GM12878 (cell line): ENCODE results near the gene OR51G2. TPM values are rescaled to one million over a fixed set of nuclear protein-coding genes. Genes with fewer than 3 reads are reported as not detected.

ENCODE experiments used
- ATAC-seq: fragments of 200-7000 bp; cut with Tn5 transposase; 3 replicates; pipeline ENCODE4 v1.9.1; 2020; ENCODE audit warnings: mild to moderate bottlenecking, moderate library complexity
- BruUV-seq: library from RNA; stranded (reverse); fragments of 400-500 nt; replicated peaks from 2 replicates; lab custom pipeline; 2021; lab: Mats Ljungman, UMichigan
- CTCF ChIA-PET: fragments of 300-600 bp; sonication (Branson Sonifier 250); formaldehyde crosslinking; extraction: SDS; loops from one replicate; lab custom pipeline; 2021; ENCODE audit warnings: inconsistent platforms; lab: Yijun Ruan, JAX
- POLR2A ChIA-PET: fragments of 350-600 bp; formaldehyde crosslinking; extraction: SDS; loops from one replicate; lab custom pipeline; 2021; ENCODE audit warnings: inconsistent platforms; lab: Charles Lee
- RAD21 ChIA-PET: fragments of 300-600 bp; sonication (Branson Sonifier 250); formaldehyde crosslinking; loops from one replicate; lab custom pipeline; 2023; ENCODE audit warnings: antibody characterized with exemption; ENCODE audit not compliant: unreplicated experiment; lab: Charles Lee
- SMC1A ChIA-PET: fragments of 300-600 bp; sonication (Branson Sonifier 250); formaldehyde crosslinking; loops from one replicate; lab custom pipeline; 2023; ENCODE audit not compliant: unreplicated experiment, uncharacterized antibody; lab: Charles Lee
- DNase-seq: peaks from one replicate; pipeline ENCODE4 v3.0.0-alpha.2; 2011; ENCODE audit warnings: low read depth, low spot score
- FAIRE-seq: peaks from 3 replicates; lab custom pipeline; 2011; peaks lifted over from hg19 to GRCh38; lab: Jason Lieb, UNC
- H2AFZ ChIP-seq: 2 replicates; pipeline ENCODE4 v1.6.0; 2011; ENCODE audit warnings: low read depth, low read length, control low read depth; ENCODE audit not compliant: control insufficient read depth
- H3K27ac ChIP-seq: 2 replicates; pipeline ENCODE4 v1.5.1; 2011; ENCODE audit warnings: control low read depth; ENCODE audit not compliant: control insufficient read depth, insufficient read depth
- H3K27me3 ChIP-seq, 2 experiments: replicated peaks in 1 of 2; 2 replicates each; pipeline versions ENCODE4 v1.6.0 to v1.6.1; 2011; ENCODE audit warnings: low read length in 1 of 2; ENCODE audit not compliant: control insufficient read depth in 2 of 2, insufficient read depth in 2 of 2
- H3K36me3 ChIP-seq, 2 experiments: 2 replicates each; pipeline ENCODE4 v1.5.1; 2011; ENCODE audit warnings: low read length in 1 of 2; ENCODE audit not compliant: control insufficient read depth in 2 of 2, insufficient read depth in 2 of 2
- H3K4me1 ChIP-seq: 2 replicates; pipeline ENCODE4 v1.6.1; 2011; ENCODE audit warnings: mild to moderate bottlenecking, low read length, moderate library complexity, mixed read lengths; ENCODE audit not compliant: control insufficient read depth, insufficient read depth
- H3K4me2 ChIP-seq: 2 replicates; pipeline ENCODE4 v1.6.0; 2011; ENCODE audit warnings: control low read depth; ENCODE audit not compliant: control insufficient read depth, insufficient read depth
- H3K4me3 ChIP-seq: fragments of 200-600 bp; sonication (generic); 2 replicates; pipeline ENCODE4 v1.5.1; 2016
- H3K79me2 ChIP-seq: 2 replicates; pipeline ENCODE4 v1.6.0; 2011; ENCODE audit warnings: low read length; ENCODE audit not compliant: control insufficient read depth, insufficient read depth
- H3K9ac ChIP-seq: 2 replicates; pipeline ENCODE4 v1.8.0; 2011; ENCODE audit warnings: low read length, control low read depth, mixed read lengths; ENCODE audit not compliant: control insufficient read depth, insufficient read depth
- H3K9me3 ChIP-seq: replicated peaks from 3 replicates; pipeline ENCODE4 v1.5.1; 2011; ENCODE audit warnings: mild to moderate bottlenecking, low read length; ENCODE audit not compliant: control insufficient read depth, insufficient read depth
- H4K20me1 ChIP-seq: 2 replicates; pipeline ENCODE4 v1.6.0; 2011; ENCODE audit not compliant: control insufficient read depth, insufficient read depth
- CREM ChIP-seq: IDR thresholded peaks from 2 replicates; pipeline ENCODE4 v1.6.1; 2014; ENCODE audit warnings: antibody characterized with exemption, low read depth
- FOXK2 ChIP-seq: fragments of 450-650 bp; IDR thresholded peaks from 2 replicates; pipeline ENCODE4 v1.6.1; 2017; ENCODE audit warnings: mild to moderate bottlenecking, moderate library complexity
- HDAC6 ChIP-seq: fragments of 200-600 bp; sonication (generic); IDR thresholded peaks from one replicate; pipeline ENCODE4 v1.8.0; 2017; ENCODE audit warnings: antibody characterized with exemption; ENCODE audit not compliant: unreplicated experiment
- HSF1 ChIP-seq: fragments of 150-350 bp; IDR thresholded peaks from 2 replicates; pipeline ENCODE4 v1.6.1; 2014; ENCODE audit warnings: mild to moderate bottlenecking, low read depth, low read length
- NKRF ChIP-seq: fragments of 450-650 bp; conservative IDR thresholded peaks from 2 replicates; pipeline ENCODE4 v1.6.1; 2017; ENCODE audit warnings: mild to moderate bottlenecking, moderate library complexity
- NR2C2 ChIP-seq: IDR thresholded peaks from 2 replicates; pipeline ENCODE4 v1.6.1; 2011; ENCODE audit warnings: borderline replicate concordance, low read depth; ENCODE audit not compliant: control insufficient read depth, insufficient read length
- TBL1XR1 ChIP-seq: IDR thresholded peaks from 2 replicates; pipeline ENCODE4 v1.6.1; 2012; ENCODE audit warnings: low read depth, low read length, improper control_type of control experiment
- ZNF207 ChIP-seq: fragments of 450-650 bp; IDR thresholded peaks from 2 replicates; pipeline ENCODE4 v1.6.1; 2014; ENCODE audit warnings: antibody characterized with exemption, mild to moderate bottlenecking, borderline replicate concordance
- WGBS: methylation state at CpG from one replicate; pipeline ENCODE4 v1.1.6; 2016; ENCODE audit warnings: low lambda C conversion rate; ENCODE audit not compliant: insufficient replicate concordance, insufficient coverage; ENCODE audit errors: missing lambda C conversion rate; 5-methylcytosine and 5-hydroxymethylcytosine counted together
- in situ Hi-C: fragments of 300-500 bp; cut with MboI; formaldehyde crosslinking; loops from 9 replicates; pipeline ENCODE4 v1.14.3; 2018; ENCODE audit warnings: mixed read lengths
- intact Hi-C: fragments of 100-400 bp; cut with micrococcal nuclease; formaldehyde crosslinking; loops from one replicate; pipeline ENCODE4 v1.14.2; 2022; ENCODE audit not compliant: unreplicated experiment
- polyA plus RNA-seq, 11 experiments: library from polyadenylated mRNA; depleted of rRNA in 4 of 11; unstranded in 6 of 11; stranded (reverse) in 5 of 11; fragments of >200 nt; fragmentation: Nextera tagmentation in 4 of 11; fragmentation: Illumina TruSeq in 1 of 11; extraction: Ambion mirVana in 4 of 11; extraction: Trizol in 1 of 11; gene quantifications; 1 replicate in 1 of 11; 2 replicates in 10 of 11; pipeline versions ENCODE4 v1.2.1 to v1.2.3, GENCODE V29; 2011 to 2016; ENCODE audit warnings: inconsistent platforms in 2 of 11, missing spikeins in 2 of 11, low read depth in 1 of 11
- total RNA-seq, 4 experiments: library from RNA; depleted of rRNA in 3 of 4; stranded (reverse); fragments of >200 nt in 3 of 4; fragmentation: Illumina TruSeq in 1 of 4; extraction: Trizol in 1 of 4; gene quantifications; 2 replicates each; pipeline versions ENCODE4 v1.2.1 to v1.2.3, GENCODE V29; 2013 to 2021

OR51G2 gene
- total and polyA plus RNA-seq, 10 of the 15 experiments (the other 5 are each of a cell fraction or from before 2014, with no cell fraction given): not detected

DNA sequence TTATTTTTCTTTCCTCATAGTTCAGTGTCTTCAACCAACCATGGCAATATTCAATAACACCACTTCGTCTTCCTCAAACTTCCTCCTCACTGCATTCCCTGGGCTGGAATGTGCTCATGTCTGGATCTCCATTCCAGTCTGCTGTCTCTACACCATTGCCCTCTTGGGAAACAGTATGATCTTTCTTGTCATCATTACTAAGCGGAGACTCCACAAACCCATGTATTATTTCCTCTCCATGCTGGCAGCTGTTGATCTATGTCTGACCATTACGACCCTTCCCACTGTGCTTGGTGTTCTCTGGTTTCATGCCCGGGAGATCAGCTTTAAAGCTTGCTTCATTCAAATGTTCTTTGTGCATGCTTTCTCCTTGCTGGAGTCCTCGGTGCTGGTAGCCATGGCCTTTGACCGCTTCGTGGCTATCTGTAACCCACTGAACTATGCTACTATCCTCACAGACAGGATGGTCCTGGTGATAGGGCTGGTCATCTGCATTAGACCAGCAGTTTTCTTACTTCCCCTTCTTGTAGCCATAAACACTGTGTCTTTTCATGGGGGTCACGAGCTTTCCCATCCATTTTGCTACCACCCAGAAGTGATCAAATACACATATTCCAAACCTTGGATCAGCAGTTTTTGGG, 37.2 kb downstream of the OR51G2 start, which contains the start of gene OR51T1:
Gene OR51T1, plus strand, starts transcription at position 41 of the 641 bp plus-strand sequence. Its CDS starts 0 bp downstream, at position 41.
- CTCF ChIA-PET: no interaction called here
- Histone ChIP-seq H3K79me2 (no peaks in the 10 kb centered on the region), H4K20me1 (no peaks in the 10 kb centered on the region), H3K9me3 (no peaks in the 10 kb centered on the region), H3K4me3 (no peak within 1 kb of the TSS), H3K4me1 (no peaks in the 10 kb centered on the region), H3K27ac (no peak within 1 kb of the TSS), H3K27me3 (no peaks in the 10 kb centered on the region), H3K4me2 (no peak within 1 kb of the TSS), H2AFZ (no peak within 1 kb of the TSS), H3K36me3 (no peaks in the 10 kb centered on the region), H3K9ac (no peak within 1 kb of the TSS)
- in situ Hi-C loops (no loop called here), intact Hi-C loops (no loop called here)
- TF ChIP-seq ZNF207 (no peak), HDAC6 (no peak), HSF1 (no peak), CREM (no peak), TBL1XR1 (no peak), NKRF (no peak), NR2C2 (no peak), FOXK2 (no peak)
- no TSS peak for BruUV-seq
- RAD21 ChIA-PET: no interaction called here
- FAIRE-seq: no peak
- POLR2A ChIA-PET: no interaction called here
- SMC1A ChIA-PET: no interaction called here
- DNase-seq: no peak
- 29% methylated on average over 8 of the region's 8 CpGs for WGBS
- ATAC-seq: no peak
